ENCODE results near the gene TCF21.

The TCF21 gene

DNA sequence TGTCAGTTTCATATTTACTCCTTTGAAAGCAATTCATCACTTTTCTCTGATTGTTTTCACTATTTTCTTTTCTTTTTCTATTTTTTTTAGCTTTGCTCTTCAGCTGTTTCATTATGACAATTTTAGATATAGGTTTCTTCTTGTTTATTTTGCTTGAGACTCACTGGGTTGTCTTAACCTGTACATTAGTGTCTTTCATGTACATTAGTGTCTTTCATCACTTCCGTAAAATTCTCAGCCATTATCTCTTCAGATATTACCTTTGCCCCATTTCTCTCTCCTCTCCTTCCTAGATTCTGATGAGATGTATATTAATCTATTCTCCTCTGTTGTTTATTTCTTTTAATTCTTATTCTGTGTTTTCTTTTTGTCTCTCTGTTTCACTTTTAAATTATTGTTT, 49.6 kb downstream of the TCF21 start:
- no peak overlapping the region for H3K4me3 ChIP-seq (ENCODE audit: control insufficient read depth, low read depth, low read length)
- TF ChIP-seq, protein P1, sequence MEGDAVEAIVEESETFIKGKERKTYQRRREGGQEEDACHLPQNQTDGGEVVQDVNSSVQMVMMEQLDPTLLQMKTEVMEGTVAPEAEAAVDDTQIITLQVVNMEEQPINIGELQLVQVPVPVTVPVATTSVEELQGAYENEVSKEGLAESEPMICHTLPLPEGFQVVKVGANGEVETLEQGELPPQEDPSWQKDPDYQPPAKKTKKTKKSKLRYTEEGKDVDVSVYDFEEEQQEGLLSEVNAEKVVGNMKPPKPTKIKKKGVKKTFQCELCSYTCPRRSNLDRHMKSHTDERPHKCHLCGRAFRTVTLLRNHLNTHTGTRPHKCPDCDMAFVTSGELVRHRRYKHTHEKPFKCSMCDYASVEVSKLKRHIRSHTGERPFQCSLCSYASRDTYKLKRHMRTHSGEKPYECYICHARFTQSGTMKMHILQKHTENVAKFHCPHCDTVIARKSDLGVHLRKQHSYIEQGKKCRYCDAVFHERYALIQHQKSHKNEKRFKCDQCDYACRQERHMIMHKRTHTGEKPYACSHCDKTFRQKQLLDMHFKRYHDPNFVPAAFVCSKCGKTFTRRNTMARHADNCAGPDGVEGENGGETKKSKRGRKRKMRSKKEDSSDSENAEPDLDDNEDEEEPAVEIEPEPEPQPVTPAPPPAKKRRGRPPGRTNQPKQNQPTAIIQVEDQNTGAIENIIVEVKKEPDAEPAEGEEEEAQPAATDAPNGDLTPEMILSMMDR (conservative IDR thresholded peaks at IDR 0.05; ENCODE audit: control insufficient read depth, insufficient read depth, low read depth, low read length), result no peak
- no peak for DNase-seq (ENCODE audit: low read depth)

DNA sequence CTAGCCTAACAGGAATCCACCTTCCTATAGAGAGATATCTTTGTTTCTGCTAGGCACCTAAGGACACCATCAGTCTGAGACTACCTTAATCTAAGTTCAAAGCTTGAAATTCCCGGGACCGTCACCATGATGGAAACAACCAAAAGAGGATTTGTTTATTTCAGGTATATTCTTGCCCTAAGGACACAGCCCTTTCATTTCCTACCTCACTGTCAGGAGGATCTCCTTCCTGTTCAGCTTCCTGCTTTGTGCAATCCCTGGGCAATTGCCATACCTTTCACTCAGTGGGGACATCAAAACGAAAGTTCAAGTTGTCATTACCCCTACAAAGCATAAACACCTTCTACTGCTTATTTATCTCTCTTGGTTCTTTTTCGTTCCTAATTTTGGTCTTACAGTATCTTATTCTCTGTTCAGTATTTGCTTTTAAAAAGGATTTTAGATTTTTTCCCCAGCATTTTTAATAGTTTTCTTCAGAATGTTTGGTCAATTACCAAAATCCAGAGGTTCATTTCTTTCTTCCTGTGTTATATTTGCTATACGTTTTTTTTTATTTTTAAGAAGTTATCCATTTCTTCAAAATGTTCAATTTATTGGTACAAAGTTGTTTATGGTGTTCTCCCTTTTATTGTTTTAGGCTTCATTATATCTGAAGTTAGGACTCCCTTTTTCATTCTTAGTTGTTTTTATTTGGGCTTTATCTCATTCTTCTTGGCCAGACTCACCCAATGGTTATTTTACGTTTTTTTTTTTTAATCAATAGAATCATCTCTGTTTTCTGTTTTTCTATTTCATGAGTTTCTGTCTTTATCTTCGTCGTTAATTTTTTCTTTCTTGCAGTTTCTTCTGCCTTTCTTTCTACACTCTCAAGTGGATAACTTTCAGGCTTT, 51.1 kb downstream of the TCF21 start:
- no peak overlapping the region for H3K4me3 ChIP-seq (ENCODE audit: control insufficient read depth, low read depth, low read length)
- TF ChIP-seq, protein P1 (conservative IDR thresholded peaks at IDR 0.05; ENCODE audit: control insufficient read depth, insufficient read depth, low read depth, low read length), result no peak
- DNase-seq (ENCODE audit: low read depth), result no peak

Measured in fibroblast of mammary gland (primary cell).